ENCODE measurements around the gene STX16. TPM values are rescaled to one million over a fixed set of nuclear protein-coding genes. Genes with fewer than 3 reads are reported as not detected.
A peak's percentile ranks its signal among the peaks of the same experiment; 100 is the strongest.

The STX16 gene
- total and polyA plus RNA-seq, 8 donors: 50.4 to 105 (median 95.0) TPM

- no peak for DNase-seq
- H3K27me3 ChIP-seq: peaks cover 0 to 34% of the 10 kb centered on the region in 2 donors
- TF ChIP-seq CTCF (IDR thresholded peaks at IDR 0.05): no peak
- H3K4me3 ChIP-seq: no peak overlapping the region
- no peaks in the 10 kb centered on the region for H3K36me3 ChIP-seq
- no peak for ATAC-seq
- intact Hi-C loops (cut with DNase I): no loop called here
- H3K9me3 ChIP-seq: no peaks in the 10 kb centered on the region
- H3K27ac ChIP-seq: no peak overlapping the region
- H3K4me1 ChIP-seq: no peaks in the 10 kb centered on the region
These were observed 35.9 kb upstream of the STX16 start for GRCh38 chr20:58614984-58615760.

- TF ChIP-seq CTCF (IDR thresholded peaks at IDR 0.05): no peak
- H3K36me3 ChIP-seq: no peaks in the 10 kb centered on the region
- no peaks in the 10 kb centered on the region for H3K9me3 ChIP-seq
- no peak overlapping the region for H3K4me3 ChIP-seq
- H3K27ac ChIP-seq: no peak overlapping the region
- intact Hi-C loops (cut with DNase I): no loop called here
- DNase-seq (no peak), ATAC-seq (no peak)
- H3K27me3 ChIP-seq: peaks cover 0 to 40% of the 10 kb centered on the region in 2 donors
- no peaks in the 10 kb centered on the region for H3K4me1 ChIP-seq
These were observed 34.7 kb upstream of the STX16 start for GRCh38 chr20:58616411-58616810.

- H3K36me3 ChIP-seq: no peaks in the 10 kb centered on the region
- no peak for TF ChIP-seq CTCF (IDR thresholded peaks at IDR 0.05)
- DNase-seq (no peak), ATAC-seq (no peak)
- no peaks in the 10 kb centered on the region for H3K4me1 ChIP-seq
- H3K27ac ChIP-seq: no peak overlapping the region
- intact Hi-C loops (cut with DNase I): no loop called here
- peaks cover 0 to 40% of the 10 kb centered on the region in 2 donors for H3K27me3 ChIP-seq
- H3K4me3 ChIP-seq: no peak overlapping the region
- H3K9me3 ChIP-seq: no peaks in the 10 kb centered on the region
These were observed 33.9 kb upstream of the STX16 start for GRCh38 chr20:58617158-58617557.

- ATAC-seq (peak; percentile 37), DNase-seq (peak in 2 of 4 donors; percentile 68 to 80)
- H3K4me3 ChIP-seq: no peak overlapping the region
- intact Hi-C loops (cut with DNase I): no loop called here
- no peak overlapping the region for H3K27ac ChIP-seq
- no peaks in the 10 kb centered on the region for H3K9me3 ChIP-seq
- no peaks in the 10 kb centered on the region for H3K36me3 ChIP-seq
- H3K27me3 ChIP-seq: peaks cover 0 to 40% of the 10 kb centered on the region in 2 donors
- no peak for TF ChIP-seq CTCF (IDR thresholded peaks at IDR 0.05)
- H3K4me1 ChIP-seq: no peaks in the 10 kb centered on the region
These were observed 32.6 kb upstream of the STX16 start for GRCh38 chr20:58618351-58619076.
